ENCODE results near the gene TRPM3.

Gene TRPM3

DNA sequence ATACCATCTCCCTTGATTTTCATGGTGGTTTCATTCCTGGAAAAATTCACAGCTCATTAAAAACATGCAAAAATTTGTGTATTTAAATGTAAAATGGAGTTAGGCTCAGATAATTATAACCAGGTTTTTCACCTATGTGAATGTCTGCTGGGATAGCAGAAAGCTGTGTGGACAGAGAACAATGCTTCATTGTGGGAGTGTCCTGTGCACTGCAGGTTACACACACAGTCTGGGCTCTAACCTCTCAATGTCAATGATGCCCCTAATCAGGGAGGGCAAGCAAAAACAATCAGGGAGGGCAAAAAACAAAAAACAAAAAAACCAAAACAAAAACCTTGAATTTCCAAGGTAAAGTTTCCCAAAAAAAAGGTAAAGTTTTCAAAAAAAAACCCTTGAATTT, 548.1 kb downstream of the TRPM3 start:
- DNase-seq = no peak

DNA sequence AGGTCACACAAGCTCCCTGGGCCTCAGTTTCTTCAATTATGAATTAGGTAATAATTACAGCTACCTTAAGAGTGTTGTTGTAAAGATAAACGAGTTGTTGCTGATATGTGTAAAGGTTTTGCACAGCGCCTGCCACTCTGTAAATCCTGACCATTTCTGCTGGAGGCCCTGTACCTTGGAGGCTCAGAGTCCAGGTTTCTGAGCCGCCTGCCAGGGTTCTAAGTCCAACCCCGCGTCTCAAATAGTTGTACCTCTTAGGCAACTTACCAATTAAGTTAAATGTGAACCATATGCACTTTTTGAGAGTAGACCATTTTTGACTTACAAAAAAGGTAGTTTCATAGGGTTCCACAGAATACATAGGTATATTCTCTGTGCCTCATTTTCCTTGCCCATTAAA, 550.2 kb downstream of the TRPM3 start:
- no peak for DNase-seq

DNA sequence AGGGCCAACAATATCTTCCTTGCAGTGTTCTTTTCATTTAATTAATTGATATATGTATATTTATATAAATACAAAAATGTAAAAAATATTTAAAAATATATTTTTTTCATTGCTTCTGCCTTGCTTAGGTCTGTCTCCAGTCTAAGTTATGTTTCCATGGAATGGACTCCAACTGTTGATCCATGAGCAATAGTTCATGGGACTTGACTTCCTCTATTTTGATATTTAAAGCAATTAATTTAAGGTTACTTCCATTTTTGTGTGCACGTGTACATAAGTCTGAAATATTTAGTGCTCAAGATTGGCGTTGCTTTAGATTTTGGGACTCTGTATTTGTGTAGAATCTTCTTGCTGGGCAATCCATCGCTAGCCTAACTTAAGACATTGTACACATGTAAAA, 551.6 kb downstream of the TRPM3 start:
- DNase-seq = no peak

DNA sequence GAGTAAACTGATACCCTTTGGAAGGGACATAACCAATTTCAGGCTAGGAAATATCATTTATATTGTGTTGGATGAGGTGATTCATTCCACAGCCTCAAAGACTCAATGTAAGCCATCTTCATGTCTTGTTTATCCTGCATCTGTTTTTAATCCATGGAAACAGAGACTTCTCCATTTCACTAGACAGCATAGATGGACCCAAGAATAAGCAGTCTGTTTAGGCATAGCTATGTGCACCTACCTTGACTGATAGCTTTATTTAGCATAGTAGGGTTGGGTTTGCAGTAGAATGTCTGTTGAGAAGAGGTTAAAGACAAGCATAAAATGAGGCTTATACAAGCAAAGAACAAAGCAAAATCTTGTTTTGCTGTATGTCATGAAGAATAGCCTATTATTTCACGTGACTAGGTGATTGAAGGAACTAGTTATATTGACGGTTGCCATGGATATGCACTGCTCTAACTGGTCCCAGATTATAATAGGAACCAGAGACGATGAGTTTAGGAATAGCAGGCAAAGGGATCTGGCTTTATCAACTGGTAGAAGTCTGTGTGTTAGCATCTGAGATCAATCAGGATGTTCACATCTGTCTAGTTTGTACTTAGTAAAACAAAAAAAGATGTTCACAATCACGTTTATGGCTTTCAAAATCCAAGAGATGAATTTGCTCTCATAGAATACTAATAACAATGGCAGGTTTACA, 552.2 kb downstream of the TRPM3 start:
- no peak for DNase-seq

DNA sequence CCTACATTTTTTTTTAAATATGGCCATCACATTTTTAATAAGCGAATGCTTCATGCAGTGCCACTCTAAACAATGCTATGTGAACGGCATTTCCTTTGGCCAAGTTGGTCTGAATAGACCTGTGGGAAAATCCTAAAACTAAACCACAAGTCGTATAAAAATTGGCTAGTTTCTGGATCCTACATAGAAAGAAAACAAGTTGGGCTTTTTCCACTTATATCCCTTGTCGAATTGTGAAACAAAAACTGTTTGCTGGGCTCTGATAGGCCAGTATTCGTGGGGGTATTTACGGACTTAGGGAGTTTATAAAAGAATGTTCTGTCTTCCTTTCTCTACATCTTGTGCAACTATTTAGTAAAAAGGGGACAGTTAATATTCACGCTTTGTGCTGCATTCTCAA, 553.9 kb downstream of the TRPM3 start:
- DNase-seq = no peak

DNA sequence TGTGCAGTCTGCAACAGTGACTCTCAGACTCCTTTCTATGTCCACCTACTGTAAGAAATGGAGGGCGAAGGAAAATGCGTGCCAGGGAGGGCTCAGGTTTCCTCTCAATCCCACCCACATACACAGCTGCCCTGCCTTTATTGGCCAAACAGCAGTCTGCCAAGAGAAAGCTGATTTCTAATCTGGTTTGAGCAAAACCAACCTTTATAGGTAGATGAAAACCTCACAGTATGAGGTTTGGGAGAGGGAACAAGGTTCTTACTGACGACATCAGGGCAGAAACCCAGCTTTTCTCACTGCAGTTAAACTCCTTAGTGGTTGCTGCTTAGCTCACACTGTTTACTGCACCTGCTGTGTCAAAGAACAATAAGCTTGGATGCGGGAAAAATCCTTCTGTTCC, 554.7 kb downstream of the TRPM3 start:
- DNase-seq = no peak

DNA sequence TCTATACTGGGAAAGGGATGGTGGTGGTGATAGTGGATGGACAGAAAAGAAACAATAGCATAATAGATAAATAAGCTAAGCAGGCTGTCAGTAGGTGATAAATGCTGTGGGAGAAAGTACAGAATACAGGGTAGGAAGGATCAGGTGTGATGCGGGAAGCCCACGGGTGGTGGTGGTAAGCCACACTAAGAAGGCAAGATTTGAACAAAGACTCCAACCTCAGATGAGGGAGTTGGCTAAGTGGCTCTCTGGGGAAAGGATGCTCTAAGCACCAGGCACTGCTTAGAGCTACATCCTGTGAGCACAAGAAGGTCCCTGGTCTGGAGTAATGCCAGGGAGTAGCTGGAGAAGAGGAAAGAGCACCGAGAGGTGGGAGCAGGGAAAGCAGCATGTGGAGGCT, 555.4 kb downstream of the TRPM3 start:
- peak in 1 of 5 experiments; percentile 56 for DNase-seq

DNA sequence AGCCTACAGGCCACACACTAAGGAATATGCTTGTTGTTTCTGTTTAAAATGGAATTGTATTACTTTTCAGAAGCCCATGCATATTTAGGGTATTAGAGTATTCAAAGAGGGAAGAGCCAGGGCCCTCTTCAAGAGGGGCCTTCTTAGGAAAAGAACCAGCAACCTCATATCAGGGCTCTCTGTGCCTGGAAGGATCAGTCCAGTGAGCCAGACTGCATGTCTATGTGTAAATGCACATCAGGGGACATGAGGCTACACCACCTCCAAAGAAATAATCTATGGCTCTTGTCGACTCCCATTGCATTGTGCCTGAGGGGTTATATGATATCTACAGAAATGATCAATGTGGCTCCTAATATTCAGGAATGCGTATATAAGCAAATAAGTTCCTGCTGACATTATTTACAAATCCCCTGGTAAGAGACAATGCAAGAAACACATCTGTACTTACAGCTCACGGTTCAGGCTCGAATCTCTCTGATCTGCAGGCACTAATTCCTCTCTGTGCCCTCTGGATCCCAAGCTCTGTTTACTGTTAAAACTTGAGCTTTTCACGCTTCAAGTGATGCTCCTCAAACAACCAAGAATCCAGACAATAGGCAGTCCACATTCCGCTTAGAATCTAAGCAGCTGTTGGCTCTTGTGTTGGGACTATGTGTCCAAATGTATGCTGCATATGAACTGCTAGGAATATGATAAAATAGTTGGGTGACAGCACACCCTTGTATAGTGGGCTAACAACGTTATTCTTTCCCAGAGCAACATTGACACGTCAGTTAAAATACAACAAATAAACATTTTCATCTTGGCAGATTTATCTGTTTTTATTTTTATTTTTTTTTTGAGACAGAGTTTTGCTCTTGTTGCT, 556.7 kb downstream of the TRPM3 start:
- DNase-seq = no peak

DNA sequence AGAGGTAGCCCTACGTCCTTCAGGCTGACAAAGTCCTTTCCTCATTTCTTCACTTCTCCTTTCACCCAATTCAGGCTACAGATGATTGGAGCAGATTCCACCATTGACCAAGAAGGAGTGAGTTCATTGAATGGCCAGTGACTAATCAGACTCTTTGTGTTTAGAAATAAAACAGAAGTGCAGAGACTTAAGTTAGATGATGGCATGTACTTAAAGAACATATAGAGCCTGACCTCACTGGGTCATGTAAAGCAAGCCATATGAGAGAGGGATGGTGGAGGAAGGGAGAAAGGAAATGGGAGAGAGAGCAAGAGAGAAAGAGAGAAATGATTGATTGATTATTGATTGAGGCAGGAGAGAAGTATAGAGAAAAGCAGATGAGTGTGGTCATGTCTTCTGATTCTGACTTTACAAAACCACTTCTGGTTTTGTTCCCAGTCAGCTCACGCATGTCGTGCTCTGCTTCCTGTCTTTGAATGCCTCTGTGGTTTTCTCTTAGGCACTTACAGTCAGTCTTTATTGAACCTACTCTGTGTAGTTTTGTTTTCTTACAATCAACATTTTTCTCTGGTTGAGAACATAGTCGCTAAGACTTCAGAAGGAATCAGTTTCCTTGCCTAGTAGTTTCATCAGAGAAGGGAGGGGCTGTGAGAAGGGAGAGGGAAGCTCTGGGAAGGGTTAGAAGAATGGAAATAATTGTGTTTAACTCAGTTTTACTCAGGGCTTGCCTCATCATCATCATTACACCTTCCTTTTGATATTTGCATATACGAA, 557.8 kb downstream of the TRPM3 start:
- peak in 3 of 5 experiments; percentile 19 to 97 (median 21) for DNase-seq

DNA sequence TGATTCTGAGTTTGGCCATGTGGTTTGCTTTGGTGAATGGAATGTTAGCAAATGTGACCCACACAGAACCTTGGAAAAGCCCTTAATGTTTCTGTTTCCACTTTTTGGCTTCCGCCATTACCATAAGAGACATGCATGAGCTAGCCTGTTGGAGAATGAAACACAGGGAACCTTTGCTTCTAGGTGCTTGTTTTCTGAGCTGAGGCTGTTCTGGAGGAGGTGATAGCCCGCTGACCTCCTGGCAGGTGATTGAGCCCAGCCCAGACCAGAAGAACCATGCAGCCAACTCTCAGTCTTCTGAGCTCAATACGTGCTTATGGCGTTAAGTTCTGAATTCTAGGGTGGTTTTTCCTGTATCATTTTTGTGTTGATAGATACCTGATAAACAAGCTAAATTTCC, 558.4 kb downstream of the TRPM3 start:
- DNase-seq = no peak

DNA sequence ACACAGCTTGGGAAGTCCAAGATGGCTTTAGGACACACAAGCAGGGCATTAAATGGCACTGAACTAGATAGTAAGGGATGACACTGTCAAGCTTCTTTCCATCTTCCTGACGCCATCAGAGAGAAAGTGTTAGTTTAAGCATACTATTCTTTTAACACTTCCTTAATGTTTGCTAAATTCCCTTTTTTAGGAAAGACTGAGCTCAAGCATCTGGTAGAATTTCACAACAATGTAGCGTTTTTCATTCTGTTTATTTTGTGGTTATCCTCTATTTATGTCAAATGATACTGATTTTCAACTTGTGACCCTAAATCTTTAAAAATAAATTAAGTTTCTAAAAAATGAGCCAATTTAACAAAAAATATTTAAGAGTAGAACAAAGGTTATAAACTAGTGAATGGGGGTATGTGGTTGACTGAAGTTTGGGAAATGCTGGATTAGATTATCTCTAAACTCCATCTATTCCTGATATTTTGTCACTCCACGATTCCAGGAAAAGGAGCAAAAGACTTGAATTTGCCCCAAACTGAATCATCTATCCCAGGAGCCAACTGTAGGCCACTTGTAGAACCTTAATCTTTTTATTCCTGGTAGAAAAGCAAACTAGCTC, 559.5 kb downstream of the TRPM3 start:
- no peak for DNase-seq

DNA sequence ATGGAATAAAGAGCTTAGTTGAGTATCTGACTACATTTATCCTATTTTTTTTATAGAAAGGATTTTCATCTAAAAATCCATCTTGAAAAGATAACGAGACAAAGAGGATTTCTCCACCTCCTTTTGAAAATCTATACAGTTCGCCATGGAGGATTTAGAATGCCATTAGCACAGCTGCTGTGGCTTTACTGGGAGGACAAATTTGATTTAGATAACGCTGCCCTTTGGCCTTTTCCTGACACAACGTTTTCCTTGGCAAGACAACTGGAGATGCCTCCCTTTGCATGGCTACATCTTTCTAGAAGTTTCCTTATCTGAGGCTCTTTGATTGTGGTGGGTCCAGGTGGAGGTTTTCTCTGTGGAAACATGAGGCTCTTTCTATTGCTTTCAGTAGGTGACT, 560.3 kb downstream of the TRPM3 start:
- no peak for DNase-seq

DNA sequence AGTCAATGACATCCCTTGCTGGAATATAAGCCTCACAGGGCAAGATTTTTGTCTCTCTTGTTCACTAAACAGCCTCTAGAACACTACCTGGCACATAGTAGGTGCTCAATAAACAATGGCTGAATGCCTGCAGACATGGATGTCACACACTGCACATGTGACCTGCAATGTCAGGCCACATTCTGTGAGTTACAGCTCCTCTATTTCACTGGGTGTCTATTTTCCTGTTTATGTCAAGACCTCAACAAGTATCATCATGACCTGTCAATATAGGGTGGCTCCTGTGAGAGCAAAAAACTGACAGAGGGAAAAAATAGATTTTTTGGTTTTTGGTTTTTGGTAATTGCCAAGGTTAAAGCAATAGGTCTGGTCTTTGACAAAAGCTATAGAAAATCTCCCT, 562.3 kb downstream of the TRPM3 start:
- peak in 1 of 5 experiments; percentile 51 for DNase-seq

DNA sequence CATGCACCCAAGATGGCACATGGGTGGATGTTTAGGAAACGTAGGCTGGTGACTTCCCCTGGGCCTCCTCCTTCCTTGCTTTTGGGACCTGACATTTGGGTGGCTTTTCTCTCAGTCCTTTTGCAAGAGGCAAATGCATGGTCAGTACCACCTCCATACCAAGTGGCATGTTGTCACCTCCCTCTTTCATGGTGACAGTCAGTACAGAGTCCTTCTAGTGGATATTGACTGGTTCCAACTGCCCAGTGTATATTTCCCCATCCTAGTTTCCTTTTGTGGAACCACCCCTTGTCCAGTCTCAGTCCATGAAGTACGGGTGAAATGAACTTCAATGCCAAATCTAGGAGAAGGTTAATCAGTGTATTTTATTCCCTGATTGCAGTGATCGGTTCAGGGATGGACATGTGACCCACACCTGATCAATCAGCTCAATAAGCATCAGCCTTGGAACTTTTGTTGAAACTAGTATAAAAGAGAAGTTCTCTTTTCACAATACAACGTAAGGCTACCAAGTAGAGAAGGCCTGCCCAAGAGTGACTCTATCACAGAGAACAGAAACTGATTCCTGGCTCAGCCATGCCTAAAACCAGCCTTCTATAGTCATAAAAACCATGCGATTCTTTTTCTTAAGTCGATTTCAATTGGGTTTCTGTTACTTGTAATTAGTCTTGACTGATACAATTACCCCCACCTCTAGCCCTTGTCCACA, 563.6 kb downstream of the TRPM3 start:
- no peak for DNase-seq

DNA sequence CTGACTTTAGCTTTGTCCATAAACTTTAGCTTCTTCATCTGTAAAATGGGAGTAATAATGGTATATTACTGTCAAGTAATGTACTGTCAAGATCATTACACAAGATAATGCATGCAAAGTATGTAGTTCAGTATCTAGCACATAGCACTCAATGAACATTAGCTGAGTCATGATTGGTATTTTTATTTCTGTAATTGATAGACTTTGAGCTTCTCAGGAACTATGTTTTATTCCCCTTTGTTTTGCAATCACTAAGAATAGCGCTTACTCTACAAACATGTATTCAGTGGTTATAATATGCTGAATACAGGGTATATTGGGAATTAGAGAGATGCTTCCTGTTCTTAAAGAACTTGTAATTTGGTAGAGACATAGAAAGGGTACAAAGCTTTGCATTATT, 564.6 kb downstream of the TRPM3 start:
- no peak for DNase-seq

DNA sequence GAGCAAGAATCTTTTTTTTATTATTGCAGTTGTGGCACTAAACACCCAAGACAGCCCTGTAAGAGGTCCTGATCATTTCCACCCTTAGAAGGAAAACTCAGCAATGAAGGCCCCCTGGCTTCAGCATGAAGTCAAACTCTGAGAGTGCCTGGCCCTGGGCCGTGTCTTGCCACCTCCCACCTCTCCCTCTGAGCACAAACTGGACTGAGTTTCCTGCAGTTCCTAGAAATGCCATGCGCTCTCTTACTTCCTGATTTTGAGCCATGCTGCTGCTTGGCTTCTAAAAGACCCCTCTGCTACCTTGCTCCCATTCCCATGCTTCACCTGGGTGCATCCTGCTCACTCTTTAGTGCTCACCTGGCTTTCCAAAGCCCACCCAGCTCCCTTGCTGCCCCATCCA, 566.5 kb downstream of the TRPM3 start:
- DNase-seq = no peak

DNA sequence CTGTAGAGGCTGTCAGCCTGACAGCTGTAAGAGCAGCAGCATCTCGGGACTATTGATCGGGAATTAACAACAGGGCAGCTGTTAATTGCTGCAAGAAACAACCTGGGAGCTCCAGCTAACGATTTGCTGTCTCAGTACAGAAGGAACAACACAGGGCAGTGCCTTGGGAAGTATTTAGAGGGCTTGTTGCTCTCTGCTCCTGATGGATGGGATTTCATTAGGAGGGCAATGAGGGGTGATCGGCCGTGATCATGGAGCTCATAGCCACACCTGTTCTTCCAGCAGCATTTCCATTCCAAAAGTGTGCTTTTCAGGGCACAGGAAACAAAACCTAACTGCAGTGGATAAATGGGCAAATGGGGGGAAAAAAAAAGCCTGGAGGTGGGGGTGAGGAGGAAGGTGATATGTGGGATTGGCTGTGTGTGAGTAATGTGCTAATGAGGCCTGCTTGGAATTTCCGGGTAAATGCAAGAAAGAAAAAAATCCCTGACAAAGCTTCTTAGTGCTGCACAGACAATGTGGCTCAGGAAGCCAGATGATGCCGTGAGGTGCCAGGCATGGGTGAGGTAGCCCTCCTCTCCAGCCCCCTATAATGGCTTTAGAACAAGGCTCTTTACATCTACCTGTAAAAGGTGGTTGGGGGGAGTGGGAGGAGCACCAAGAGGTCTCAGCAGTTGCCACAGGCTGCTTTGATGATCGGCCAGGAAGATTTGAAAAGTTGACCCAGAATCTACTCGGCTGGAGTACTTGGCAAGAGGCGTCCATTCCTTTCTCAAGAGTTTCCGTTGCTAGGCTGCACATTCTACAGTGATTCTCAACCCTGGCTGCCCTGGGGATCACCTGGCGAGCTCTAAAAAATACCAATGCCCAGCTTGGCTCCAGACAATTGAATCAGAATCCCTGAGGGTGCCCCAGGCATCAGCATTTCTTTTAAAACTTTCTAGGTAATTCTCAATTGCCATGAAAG, 567.4 kb downstream of the TRPM3 start:
- no peak for DNase-seq

DNA sequence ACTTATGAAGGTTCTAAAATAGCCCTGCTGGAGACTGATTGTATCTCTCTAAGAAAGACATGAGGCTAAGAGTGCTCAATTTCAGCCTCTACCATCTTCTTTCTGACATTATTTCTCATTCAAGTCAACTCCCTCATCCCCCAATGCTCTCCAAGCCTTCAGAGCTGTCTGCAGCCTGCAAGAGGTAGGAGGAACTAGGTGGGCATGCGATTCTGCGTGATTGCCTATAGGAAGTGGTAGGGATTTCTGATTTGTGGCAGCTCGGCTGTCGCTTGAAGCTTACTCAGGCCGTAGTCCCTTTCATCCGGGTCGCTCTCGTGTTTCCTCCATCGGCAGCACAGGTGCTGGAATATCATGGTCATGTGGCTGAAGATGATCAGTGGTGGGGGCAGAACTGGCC, 568.9 kb downstream of the TRPM3 start:
- no peak for DNase-seq

DNA sequence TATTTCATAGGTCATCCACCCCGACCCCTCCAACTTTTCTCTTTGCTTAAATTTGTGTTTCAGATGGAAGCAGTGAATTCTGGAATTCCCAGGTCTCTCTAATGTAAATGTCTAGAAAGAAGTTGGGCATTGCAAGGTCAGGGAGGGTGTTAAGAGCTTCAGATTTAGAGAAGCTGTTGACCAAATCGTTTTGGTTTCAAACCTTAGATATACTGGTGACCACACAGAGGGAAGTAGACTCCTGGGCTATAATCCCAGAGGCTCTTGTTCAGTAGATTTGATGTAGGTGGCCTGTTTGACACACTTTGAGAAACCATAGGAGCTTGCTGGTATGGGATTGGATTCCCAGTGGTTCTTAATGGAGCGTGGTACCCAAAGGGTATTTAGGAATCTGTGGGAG, 569.6 kb downstream of the TRPM3 start:
- DNase-seq = no peak

DNA sequence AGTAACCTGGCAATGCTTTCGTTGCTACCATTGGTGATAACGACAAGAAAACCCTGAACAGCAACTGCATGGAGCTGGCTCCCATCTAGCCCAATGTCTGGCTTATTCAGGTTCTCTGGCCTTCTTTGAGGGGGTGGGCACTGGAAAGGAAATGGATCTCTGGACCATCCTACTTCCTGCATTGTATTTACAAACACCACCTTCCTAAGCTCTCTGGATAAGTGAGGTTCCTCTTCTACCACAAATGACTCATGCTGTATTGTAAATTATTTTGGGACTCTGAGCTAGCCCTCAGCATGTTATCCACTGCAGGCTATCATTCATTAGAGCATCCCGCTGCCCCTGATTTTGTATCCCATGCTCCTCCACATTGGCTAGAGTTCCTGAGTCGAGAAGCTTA, 570.0 kb downstream of the TRPM3 start:
- no peak for DNase-seq

DNA sequence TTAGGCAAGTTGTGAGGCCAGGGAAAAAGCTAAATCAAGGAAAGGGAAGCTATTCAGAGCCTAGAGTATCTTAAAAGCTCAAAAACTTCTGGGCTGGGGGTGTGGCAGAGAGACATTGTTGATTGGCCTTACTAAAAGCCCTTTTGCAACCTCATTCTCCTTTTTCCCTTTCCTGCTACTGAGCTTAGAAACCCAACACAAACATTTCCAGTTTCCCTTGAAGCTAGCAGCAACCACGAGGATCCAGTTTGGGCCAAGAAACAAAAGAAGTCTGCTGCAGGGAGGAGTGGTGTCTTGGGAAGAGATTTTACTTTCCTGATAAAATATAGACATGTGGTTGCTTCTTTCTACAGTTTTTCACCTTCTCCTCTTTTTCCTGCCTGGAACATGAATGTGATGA, 571.5 kb downstream of the TRPM3 start:
- DNase-seq = no peak

All from T-helper 2 cell (primary cell).